ENCODE results near the gene WNK4. TPM values are rescaled to one million over a fixed set of nuclear protein-coding genes. Genes with fewer than 3 reads are reported as not detected.

WNK4 gene
- total and polyA plus RNA-seq, 2 donors (not counting 1 experiment from before 2014, with no cell fraction given): under 0.01 to 0.35 TPM

DNA sequence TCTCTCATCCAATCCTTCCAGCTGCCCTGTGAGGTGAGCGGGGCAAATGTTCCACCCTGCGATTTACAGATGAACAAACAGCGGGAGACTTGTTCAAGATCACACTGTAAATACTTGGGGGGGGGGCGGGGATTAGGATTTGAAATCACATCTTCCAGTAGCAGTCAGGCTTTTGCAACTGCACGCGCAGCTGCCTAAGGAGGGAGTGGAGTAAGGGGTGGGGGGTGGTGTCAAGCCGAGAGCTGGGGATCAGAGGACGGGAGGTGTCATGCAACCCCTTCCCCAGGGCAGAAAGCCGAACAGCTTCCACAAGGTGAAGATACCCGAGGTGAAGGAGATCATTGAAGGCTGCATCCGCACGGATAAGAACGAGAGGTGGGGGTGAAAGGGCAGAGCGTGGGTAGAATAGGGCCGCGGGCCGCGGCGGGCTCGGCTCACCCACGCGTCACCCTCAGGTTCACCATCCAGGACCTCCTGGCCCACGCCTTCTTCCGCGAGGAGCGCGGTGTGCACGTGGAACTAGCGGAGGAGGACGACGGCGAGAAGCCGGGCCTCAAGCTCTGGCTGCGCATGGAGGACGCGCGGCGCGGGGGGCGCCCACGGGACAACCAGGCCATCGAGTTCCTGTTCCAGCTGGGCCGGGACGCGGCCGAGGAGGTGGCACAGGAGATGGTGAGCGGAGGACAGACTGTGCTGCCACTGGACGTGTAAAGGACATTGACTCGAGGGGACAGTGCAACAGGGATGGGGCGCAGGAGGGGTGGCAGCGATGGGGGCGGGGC is 4.6 kb downstream of the WNK4 start:
- peak; percentile 52 for TF ChIP-seq EZH2 (IDR thresholded peaks at IDR 0.05; ENCODE audit: low read length, missing control alignments)
- TF ChIP-seq, protein P1, sequence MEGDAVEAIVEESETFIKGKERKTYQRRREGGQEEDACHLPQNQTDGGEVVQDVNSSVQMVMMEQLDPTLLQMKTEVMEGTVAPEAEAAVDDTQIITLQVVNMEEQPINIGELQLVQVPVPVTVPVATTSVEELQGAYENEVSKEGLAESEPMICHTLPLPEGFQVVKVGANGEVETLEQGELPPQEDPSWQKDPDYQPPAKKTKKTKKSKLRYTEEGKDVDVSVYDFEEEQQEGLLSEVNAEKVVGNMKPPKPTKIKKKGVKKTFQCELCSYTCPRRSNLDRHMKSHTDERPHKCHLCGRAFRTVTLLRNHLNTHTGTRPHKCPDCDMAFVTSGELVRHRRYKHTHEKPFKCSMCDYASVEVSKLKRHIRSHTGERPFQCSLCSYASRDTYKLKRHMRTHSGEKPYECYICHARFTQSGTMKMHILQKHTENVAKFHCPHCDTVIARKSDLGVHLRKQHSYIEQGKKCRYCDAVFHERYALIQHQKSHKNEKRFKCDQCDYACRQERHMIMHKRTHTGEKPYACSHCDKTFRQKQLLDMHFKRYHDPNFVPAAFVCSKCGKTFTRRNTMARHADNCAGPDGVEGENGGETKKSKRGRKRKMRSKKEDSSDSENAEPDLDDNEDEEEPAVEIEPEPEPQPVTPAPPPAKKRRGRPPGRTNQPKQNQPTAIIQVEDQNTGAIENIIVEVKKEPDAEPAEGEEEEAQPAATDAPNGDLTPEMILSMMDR (conservative IDR thresholded peaks at IDR 0.05 in 1 of 2, IDR thresholded peaks at IDR 0.05 in 1 of 2; ENCODE audit: low read depth in 1 of 2, low read length in 2 of 2): no peak
- peaks cover 18% of the 10 kb centered on the region for H3K4me1 ChIP-seq (ENCODE audit: control insufficient read depth, extremely low read depth, insufficient read depth, low read length)
- H3K9ac ChIP-seq (ENCODE audit: insufficient read depth, low read length): no peak overlapping the region
- H3K79me2 ChIP-seq (ENCODE audit: control insufficient read depth, insufficient read depth, low read length): no peaks in the 10 kb centered on the region
- DNase-seq (ENCODE audit: low read depth in 2 of 2): no peak
- no peak overlapping the region for H3K4me3 ChIP-seq (replicated peaks in 1 of 4; ENCODE audit: control extremely low read depth in 1 of 4, insufficient read depth in 1 of 4, low read depth in 3 of 4, low read length in 4 of 4)
- H3K27me3 ChIP-seq (ENCODE audit: control insufficient read depth, insufficient read depth, low read length): peaks cover 10% of the 10 kb centered on the region
- no peak overlapping the region for H2AFZ ChIP-seq (ENCODE audit: low read length)
- no peak overlapping the region for H3K27ac ChIP-seq (ENCODE audit: insufficient read depth, low read length)
- no peaks in the 10 kb centered on the region for H3K9me3 ChIP-seq (ENCODE audit: control insufficient read depth, insufficient read depth, low read depth, low read length)
- peaks cover 1% of the 10 kb centered on the region for H3K36me3 ChIP-seq (ENCODE audit: control insufficient read depth, insufficient read depth, low read length)
- H3K4me2 ChIP-seq (ENCODE audit: extremely low read depth, insufficient read depth, low read length): no peak overlapping the region
- H4K20me1 ChIP-seq (ENCODE audit: control insufficient read depth, extremely low read depth, insufficient read depth, low read length): no peaks in the 10 kb centered on the region

- Histone ChIP-seq H3K4me2 (ENCODE audit: extremely low read depth, insufficient read depth, low read length) (no peak overlapping the region), H3K79me2 (ENCODE audit: control insufficient read depth, insufficient read depth, low read length) (no peaks in the 10 kb centered on the region), H3K36me3 (ENCODE audit: control insufficient read depth, insufficient read depth, low read length) (peaks cover 1% of the 10 kb centered on the region), H4K20me1 (ENCODE audit: control insufficient read depth, extremely low read depth, insufficient read depth, low read length) (no peaks in the 10 kb centered on the region), H3K9me3 (ENCODE audit: control insufficient read depth, insufficient read depth, low read depth, low read length) (no peaks in the 10 kb centered on the region), H3K4me3 (replicated peaks in 1 of 4; ENCODE audit: control extremely low read depth in 1 of 4, insufficient read depth in 1 of 4, low read depth in 3 of 4, low read length in 4 of 4) (no peak overlapping the region), H2AFZ (ENCODE audit: low read length) (no peak overlapping the region), H3K9ac (ENCODE audit: insufficient read depth, low read length) (no peak overlapping the region), H3K27ac (ENCODE audit: insufficient read depth, low read length) (no peak overlapping the region), H3K4me1 (ENCODE audit: control insufficient read depth, extremely low read depth, insufficient read depth, low read length) (peaks cover 9% of the 10 kb centered on the region), H3K27me3 (ENCODE audit: control insufficient read depth, insufficient read depth, low read length) (peaks cover 7% of the 10 kb centered on the region)
- no peak for DNase-seq (ENCODE audit: low read depth in 2 of 2)
- no peak for TF ChIP-seq EZH2 (IDR thresholded peaks at IDR 0.05; ENCODE audit: low read length, missing control alignments)
These were observed 6.9 kb downstream of the WNK4 start for GRCh38 chr17:42787266-42787665.

DNA sequence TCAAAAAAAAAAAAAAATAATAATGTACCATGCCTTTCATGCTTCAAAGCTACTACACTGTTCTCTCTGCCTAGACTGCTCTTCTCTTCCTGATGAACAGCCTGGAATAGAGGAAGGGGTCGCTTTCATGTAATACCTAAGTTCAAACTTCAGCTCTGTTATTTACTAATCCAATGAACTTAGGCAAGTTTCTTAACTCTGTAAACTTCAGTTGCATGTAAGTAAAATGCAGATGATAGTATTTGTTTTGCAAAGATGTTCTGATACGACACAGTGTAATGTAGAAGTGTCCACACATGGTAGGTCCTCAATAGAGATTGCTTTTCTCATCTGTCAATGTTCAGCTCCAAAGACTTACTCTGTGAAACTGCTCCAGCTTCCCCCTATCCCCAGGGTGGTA is 11.5 kb downstream of the WNK4 start:
- Histone ChIP-seq H4K20me1 (ENCODE audit: control insufficient read depth, extremely low read depth, insufficient read depth, low read length) (no peaks in the 10 kb centered on the region), H3K4me1 (ENCODE audit: control insufficient read depth, extremely low read depth, insufficient read depth, low read length) (no peaks in the 10 kb centered on the region), H3K36me3 (ENCODE audit: control insufficient read depth, insufficient read depth, low read length) (peaks cover 5% of the 10 kb centered on the region), H3K79me2 (ENCODE audit: control insufficient read depth, insufficient read depth, low read length) (no peaks in the 10 kb centered on the region), H3K9ac (ENCODE audit: insufficient read depth, low read length) (no peak overlapping the region), H3K4me3 (replicated peaks in 1 of 4; ENCODE audit: control extremely low read depth in 1 of 4, insufficient read depth in 1 of 4, low read depth in 3 of 4, low read length in 4 of 4) (no peak overlapping the region), H3K27me3 (ENCODE audit: control insufficient read depth, insufficient read depth, low read length) (no peaks in the 10 kb centered on the region), H3K9me3 (ENCODE audit: control insufficient read depth, insufficient read depth, low read depth, low read length) (no peaks in the 10 kb centered on the region), H3K4me2 (ENCODE audit: extremely low read depth, insufficient read depth, low read length) (no peak overlapping the region), H2AFZ (ENCODE audit: low read length) (no peak overlapping the region), H3K27ac (ENCODE audit: insufficient read depth, low read length) (no peak overlapping the region)
- DNase-seq (ENCODE audit: low read depth in 2 of 2): no peak
- TF ChIP-seq, protein P1 (conservative IDR thresholded peaks at IDR 0.05 in 1 of 2, IDR thresholded peaks at IDR 0.05 in 1 of 2; ENCODE audit: low read depth in 1 of 2, low read length in 2 of 2): no peak
- no peak for TF ChIP-seq EZH2 (IDR thresholded peaks at IDR 0.05; ENCODE audit: low read length, missing control alignments)

Data from fibroblast of lung (primary cell).